ENCODE data around the gene MAN1C1.

DNA sequence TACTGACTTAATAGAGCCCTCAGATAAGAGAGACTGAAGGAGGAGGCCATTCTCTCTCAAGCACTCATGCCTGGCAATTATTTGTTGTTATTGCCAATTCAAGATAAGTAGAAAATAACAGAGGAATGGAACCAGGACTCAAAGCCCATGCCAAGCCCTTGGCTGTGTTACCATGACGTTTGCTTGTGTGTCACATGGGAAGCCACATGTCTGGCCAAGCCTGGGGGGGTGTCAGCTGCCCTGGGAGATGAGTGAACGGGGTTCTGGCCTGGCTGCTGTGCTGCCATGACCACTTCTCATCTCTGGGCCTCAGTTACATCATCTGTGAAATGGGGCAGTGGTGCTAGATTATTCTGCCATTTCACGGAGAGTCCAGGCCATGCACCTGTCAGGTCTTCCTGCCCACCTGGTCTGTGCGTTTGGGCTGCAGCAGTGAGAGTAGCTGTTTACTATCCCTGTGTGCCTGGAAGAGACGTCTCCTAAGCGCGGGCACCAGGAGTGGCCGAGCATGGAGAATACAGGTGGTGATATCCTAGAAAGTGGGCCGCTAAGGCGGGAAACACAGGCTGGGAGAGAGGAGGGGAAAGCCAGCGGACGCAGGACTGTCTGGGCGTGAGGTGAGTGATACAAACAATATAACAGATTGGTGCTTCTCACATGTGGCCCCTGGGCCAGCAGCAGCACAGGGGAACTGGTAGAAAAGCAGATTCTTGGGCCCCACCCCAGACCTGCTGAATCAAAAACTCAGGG lies 67.8 kb downstream of the MAN1C1 start:
- TF ChIP-seq, protein P1, sequence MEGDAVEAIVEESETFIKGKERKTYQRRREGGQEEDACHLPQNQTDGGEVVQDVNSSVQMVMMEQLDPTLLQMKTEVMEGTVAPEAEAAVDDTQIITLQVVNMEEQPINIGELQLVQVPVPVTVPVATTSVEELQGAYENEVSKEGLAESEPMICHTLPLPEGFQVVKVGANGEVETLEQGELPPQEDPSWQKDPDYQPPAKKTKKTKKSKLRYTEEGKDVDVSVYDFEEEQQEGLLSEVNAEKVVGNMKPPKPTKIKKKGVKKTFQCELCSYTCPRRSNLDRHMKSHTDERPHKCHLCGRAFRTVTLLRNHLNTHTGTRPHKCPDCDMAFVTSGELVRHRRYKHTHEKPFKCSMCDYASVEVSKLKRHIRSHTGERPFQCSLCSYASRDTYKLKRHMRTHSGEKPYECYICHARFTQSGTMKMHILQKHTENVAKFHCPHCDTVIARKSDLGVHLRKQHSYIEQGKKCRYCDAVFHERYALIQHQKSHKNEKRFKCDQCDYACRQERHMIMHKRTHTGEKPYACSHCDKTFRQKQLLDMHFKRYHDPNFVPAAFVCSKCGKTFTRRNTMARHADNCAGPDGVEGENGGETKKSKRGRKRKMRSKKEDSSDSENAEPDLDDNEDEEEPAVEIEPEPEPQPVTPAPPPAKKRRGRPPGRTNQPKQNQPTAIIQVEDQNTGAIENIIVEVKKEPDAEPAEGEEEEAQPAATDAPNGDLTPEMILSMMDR (IDR thresholded peaks at IDR 0.05 in 2 of 3, conservative IDR thresholded peaks at IDR 0.05 in 1 of 3; ENCODE audit: borderline replicate concordance in 1 of 3, insufficient read depth in 1 of 3, low read depth in 2 of 3, low read length in 2 of 3): no peak
- TF ChIP-seq ZNF274 (IDR thresholded peaks at IDR 0.05; ENCODE audit: low read depth, low read length) (no peak), CBX3 (IDR thresholded peaks at IDR 0.05; ENCODE audit: low read depth) (no peak), POLR2AphosphoS5 (IDR thresholded peaks at IDR 0.05; ENCODE audit: low read depth, low read length) (no peak), YY1 (IDR thresholded peaks at IDR 0.05; ENCODE audit: extremely low read depth, insufficient replicate concordance, low read depth, low read length) (no peak)
- TF ChIP-seq, protein P2, sequence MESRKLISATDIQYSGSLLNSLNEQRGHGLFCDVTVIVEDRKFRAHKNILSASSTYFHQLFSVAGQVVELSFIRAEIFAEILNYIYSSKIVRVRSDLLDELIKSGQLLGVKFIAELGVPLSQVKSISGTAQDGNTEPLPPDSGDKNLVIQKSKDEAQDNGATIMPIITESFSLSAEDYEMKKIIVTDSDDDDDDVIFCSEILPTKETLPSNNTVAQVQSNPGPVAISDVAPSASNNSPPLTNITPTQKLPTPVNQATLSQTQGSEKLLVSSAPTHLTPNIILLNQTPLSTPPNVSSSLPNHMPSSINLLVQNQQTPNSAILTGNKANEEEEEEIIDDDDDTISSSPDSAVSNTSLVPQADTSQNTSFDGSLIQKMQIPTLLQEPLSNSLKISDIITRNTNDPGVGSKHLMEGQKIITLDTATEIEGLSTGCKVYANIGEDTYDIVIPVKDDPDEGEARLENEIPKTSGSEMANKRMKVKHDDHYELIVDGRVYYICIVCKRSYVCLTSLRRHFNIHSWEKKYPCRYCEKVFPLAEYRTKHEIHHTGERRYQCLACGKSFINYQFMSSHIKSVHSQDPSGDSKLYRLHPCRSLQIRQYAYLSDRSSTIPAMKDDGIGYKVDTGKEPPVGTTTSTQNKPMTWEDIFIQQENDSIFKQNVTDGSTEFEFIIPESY (IDR thresholded peaks at IDR 0.05; ENCODE audit: extremely low read depth, insufficient replicate concordance, low read length): no peak

Measured in HCT116 (cell line).